Activated CD4-positive, alpha-beta T cell treated with anti-CD3 and anti-CD28 coated beads, Interleukin-2, amount 50 U/mL, for 24 hours (primary cell): Measurements from ENCODE around the gene TMEM52B.
"Not testable (repeated sequence)": the region's sequence is repeated elsewhere in the genome, so short reads cannot be mapped to it uniquely, and the experiment has no call there.

Source experiments
- DNase-seq, 2 donors: peaks; one replicate each; pipeline ENCODE4 v3.0.0-alpha.2; 2020; ENCODE audit warnings: low read depth in 1 of 2, low spot score in 1 of 2

Gene TMEM52B

DNA sequence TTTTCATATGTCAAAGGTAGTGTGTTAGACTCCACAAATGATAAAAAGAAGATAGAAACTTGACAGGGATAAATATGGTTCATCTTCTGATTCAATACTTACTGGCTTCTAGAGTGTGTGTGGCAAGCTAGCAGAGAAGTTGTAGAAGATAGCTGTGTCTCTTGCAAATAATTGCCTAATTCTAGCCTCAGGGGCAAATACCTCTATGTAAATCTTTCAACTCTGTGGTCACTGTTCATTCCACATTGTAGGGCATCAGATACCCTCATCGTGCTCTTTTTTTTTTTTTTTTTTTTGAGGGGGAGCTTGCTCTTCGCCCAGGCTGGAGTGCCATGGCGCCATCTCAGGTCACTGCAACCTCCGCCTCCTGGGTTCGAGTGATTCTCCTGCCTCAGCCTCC lies 8.6 kb upstream of the TMEM52B start:
- no peak for DNase-seq

GRCh38 chr12:10171973-10172728 lies 6.7 kb upstream of the TMEM52B start, which contains the start of gene OLR1:
OLR1 (minus strand) TSS chr12:10172132; CDS start chr12:10172077, 55 bp downstream.
- no peak for DNase-seq

- no peak for DNase-seq
Measured at GRCh38 chr12:10174986-10175614, 3.7 kb upstream of the TMEM52B start.

GRCh38 chr12:10175846-10176636 lies 2.8 kb upstream of the TMEM52B start:
- no peak for DNase-seq

GRCh38 chr12:10179776-10180181 lies 947 bp downstream of the TMEM52B start:
- DNase-seq, result no peak

GRCh38 chr12:10182354-10183049 lies 3.7 kb downstream of the TMEM52B start:
- no peak for DNase-seq

GRCh38 chr12:10184261-10184843 lies 5.5 kb downstream of the TMEM52B start:
- DNase-seq, result no peak

DNA sequence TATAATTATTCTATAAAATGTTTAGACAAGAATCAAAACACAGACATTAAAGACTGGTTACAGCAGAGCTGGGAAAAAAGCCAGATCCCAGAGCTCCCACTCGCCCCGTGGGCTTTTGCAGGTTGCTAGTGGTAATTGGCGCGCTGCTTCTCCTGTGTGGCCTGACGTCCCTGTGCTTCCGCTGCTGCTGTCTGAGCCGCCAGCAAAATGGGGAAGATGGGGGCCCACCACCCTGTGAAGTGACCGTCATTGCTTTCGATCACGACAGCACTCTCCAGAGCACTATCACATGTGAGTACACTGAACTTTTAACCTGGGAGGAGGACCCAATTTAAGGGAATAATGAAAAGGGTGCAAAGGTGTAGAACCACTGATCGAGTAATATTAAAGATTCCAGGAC lies 7.5 kb downstream of the TMEM52B start:
- DNase-seq, result no peak

GRCh38 chr12:10186958-10187357 lies 8.1 kb downstream of the TMEM52B start:
- DNase-seq, result not testable (repeated sequence)

- no peak for DNase-seq
Measured at GRCh38 chr12:10189653-10190052, 10.8 kb downstream of the TMEM52B start.

GRCh38 chr12:10190558-10191388 lies 11.9 kb downstream of the TMEM52B start:
- peak in 1 of 2 donors; percentile 38 for DNase-seq

- no peak for DNase-seq
Measured at GRCh38 chr12:10191865-10192264, 13.0 kb downstream of the TMEM52B start.

DNA sequence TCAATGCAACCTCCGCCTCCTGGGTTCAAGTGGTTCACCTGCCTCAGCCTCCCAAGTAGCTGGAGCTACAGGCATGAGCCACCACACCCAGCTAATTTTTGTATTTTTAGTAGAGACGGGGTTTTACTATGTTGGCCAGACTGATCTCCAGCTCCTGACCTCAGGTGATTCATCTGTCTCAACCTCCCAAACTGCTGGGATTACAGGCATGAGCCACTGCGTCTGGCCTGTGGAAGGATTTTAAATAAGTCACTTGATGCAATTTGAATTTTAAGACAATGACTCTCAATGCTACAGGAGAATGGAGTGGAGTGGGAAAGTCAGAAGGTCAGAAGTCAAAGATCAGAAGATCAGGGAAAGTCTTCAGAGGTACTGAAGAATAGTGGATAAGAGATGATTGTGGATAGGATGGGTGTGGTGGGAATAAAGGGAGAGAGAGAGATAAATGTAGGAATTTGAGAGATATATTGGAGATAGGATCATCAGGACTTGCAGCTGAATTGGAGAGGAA lies 15.4 kb downstream of the TMEM52B start:
- DNase-seq, result no peak

- no peak for DNase-seq
Measured at GRCh38 chr12:10196210-10196609, 17.4 kb downstream of the TMEM52B start.

DNA sequence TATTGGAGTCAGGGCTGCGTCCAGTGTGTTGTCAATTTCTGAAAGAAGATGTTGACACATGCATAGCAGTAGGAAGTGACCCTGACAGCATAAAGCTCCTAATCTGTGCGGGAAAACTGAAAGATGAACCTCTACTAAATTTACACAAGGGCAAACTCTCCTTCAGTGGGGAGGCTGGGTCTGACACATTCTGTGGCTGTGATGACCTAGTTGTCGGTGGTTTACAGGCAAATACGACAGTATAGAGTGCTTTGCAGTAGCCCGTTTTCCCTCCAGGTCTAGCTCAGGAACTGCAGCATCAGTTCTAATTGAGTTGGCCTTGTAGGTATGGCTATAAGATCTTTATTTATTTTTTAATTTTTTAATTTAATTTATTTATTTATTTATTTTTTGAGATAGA lies 19.0 kb downstream of the TMEM52B start:
- no peak for DNase-seq

- DNase-seq, result not testable (repeated sequence)
Measured at GRCh38 chr12:10204495-10204894, 25.7 kb downstream of the TMEM52B start.

GRCh38 chr12:10205220-10205807 lies 26.5 kb downstream of the TMEM52B start:
- no peak for DNase-seq

DNA sequence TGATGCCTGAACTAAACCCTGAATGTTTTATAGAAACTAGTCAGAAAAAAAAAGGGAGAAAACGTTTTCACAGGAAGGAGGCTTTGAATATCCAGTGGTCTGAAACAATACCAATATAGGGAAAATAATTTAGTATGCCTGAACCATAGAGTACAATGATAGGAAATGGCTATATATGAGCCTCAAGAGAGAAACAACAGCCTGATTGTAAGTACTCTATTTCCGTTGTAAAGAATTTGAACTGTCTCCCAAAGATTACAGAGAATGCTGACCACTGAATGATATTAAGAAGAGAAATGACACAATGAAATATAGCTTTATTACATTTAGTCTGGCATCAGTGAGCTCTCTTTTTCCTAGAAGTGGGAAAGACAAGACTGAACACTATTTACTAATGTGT lies 28.3 kb downstream of the TMEM52B start:
- DNase-seq, result no peak

GRCh38 chr12:10210225-10210624 lies 31.4 kb downstream of the TMEM52B start:
- DNase-seq, result no peak
